Activated CD4-positive, alpha-beta T cell treated with anti-CD3 and anti-CD28 coated beads, Interleukin-10, Interleukin-2, amounts not matched to agents 100 ng/mL and 50 ng/mL, durations not matched to agents 16 hours and 8 hours (primary cell): Measurements from ENCODE around the gene PTPRN2.

ENCODE experiments used
- DNase-seq: peaks from one replicate; pipeline ENCODE4 v3.0.0-alpha.2; 2020

PTPRN2 gene

DNA sequence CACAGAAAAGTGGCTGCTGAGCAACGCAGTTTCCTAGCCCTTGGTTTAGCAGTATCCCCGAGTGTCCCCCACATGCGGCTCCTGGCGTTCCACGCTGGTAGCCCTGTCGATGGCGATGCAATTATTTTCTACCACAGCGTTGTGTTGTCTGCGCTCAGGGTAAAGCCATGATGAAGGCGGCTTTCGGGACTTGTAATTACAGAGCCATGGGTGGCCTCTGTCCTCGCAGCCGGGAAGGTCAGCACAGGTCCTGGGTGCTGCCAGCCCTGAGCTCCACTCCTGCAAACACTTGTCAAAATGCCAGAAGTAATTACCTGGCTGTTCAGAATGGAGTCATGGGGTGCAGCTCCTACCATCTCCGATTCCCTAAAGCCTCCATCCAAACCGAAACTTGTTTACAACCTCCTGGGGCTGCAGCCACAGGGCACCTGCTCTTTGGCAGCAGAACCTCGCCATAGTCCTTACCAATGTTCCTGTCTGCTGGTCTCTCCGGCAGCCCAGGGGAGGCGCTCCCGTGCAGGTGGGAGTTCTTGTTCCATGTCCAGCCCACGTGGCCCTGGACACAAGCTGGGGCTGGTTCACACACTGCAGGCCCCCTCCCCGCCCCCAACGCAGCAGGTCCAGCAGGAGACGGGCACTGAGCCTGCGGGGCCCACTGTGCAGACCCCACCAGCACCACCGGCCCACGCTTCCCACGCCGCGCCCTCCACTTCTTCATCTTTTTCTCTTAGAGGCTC lies 512.6 kb downstream of the PTPRN2 start:
- DNase-seq = no peak

DNA sequence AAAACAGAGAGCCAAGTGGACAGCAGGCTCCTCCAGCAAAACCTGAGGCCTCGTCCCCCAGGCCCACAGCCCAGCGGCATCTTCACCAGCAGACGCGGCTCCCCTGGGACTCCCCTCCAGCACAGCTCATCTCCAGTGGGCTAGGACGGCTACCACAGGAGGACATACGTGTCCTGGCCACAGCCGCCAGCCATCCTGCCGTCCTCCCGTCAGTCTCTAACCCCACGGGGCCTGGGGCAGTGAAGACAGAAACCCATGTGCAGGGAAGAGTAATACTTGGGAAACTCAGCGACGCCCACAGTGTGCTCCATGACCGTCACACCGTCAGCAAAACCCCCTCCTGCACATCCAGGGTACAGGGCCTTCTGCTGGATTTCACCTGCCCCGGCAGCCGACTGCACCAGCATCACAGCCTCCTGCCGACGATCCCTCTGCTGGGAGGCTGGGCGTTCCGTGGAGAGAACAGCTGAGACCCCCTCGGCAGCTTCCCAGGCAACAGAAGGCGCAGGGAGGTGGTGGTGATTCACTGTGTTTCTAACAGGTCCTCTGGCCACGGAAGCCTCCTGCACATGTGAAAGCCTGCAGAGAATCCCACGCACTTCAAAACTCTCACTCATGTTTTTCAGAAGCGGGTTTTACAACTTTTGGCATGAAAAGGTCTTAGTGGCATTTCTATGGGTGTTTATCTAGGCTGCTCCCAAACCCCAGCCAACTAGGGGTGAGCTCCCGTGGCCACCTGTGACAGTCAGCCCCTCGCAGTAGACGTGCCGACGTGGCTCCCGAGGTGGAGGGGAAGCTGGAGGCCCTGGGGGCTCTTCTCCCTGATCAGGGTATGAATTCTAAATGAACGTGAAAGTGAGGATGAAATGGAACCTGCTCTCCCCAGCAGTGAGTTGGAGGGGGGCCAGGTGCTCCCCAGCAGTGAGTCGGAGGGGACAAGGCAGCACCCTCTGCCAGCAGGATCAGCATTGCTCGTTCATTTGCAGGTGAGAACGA lies 513.5 kb downstream of the PTPRN2 start:
- no peak for DNase-seq

DNA sequence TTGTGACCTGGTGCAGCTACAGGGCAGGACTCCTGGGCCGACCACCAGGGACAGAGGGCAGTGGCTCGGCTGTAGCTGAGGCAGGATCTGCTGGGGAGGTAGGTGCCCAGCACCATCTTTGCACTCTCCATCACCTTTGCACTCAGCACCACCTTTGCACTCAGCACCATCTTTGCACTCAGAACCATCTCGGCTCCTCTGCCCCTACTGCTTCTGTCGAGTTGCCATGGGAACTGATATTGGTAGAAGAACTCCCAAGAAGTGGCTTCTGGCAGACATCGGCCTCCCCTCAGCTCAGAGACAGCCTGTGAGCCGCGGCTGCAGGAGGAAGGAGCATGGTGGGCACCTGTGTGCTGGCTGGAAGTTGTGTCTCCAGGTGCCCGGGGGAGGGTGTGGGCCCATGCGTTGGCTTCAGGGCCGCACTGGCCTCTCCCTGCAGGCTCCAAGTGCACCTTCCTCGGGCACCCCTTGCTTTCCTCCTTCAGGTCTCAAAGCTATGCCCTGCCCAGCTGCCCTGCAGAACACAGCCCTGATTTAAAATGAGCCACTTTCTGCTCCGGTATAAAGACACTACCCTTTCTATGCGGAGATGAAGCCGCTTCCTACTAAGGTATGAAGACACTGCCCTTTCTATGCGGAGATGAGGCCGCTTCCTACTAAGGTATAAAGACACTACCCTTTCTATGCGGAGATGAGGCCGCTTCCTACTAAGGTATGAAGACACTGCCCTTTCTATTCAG lies 514.5 kb downstream of the PTPRN2 start:
- DNase-seq = no peak

DNA sequence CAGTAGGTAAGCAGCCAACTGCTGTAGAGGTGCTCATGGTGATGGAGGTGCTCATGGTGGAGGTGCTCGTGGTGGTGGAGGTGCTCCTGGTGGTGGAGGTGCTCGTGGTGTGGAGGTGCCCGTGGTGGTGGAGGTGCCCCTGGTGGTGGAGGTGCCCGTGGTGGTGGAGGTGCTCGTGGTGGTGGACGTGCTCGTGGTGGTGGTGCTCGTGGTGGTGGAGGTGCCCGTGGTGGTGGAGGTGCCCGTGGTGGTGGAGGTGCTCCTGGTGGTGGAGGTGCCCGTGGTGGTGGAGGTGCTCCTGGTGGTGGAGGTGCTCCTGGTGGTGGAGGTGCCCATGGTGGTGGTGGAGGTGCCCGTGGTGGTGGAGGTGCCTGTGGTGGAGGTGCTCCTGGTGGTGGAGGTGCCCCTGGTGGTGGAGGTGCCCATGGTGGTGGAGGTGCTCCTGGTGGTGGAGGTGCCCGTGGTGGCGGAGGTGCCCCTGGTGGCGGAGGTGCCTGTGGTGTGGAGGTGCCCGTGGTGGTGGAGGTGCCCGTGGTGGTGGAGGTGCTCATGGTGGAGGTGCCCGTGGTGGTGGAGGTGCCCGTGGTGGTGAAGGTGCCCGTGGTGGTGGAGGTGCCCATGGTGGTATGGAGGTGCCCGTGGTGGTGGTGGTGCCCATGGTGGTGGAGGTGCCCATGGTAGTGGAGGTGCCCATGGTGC lies 517.3 kb downstream of the PTPRN2 start:
- DNase-seq = no peak

DNA sequence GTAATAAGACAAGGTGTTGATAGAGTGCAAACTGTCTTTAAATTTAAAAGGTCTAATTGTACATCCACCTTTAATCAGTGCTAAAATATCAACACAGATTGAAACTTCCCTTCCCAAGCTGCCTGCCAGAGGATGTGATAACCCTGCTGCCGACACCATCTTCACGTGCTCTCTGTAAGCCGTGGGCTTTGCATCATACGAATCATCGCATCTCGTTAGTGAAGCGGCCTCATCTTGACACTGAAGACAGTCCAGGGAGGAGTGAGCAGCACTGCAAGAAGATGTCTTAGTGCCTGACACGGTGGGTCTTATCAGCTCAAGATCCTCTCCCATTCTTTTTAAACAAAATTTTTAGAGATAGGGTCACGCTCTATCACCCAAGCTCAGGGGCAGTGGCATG lies 518.8 kb downstream of the PTPRN2 start:
- no peak for DNase-seq

DNA sequence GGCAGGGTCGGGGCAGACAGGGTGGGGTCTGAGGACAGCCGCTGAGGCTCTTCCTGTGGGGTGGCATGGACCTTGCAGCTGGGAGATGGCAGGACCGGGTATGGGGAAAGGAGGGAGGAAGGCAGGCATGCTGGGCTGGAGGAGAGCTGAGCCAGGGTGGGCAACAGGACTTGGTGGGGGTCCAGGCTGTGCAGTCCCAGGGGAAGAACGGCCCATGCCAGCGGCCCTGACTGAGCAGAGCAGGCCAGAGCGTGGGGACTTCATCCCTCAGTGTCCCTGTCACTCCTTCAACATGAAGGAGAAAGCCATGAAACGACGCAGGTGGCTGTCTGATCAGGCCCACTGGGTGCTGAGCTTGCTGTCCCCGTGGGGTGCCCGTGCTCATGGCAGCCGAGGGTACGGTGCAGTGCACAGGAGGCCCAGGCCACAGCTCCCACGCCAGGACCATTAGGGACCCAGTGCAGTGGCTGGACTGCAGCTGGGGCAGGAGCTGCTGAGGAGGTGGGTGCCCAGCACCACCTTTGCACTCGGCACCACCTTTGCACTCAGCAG lies 519.6 kb downstream of the PTPRN2 start:
- no peak for DNase-seq

DNA sequence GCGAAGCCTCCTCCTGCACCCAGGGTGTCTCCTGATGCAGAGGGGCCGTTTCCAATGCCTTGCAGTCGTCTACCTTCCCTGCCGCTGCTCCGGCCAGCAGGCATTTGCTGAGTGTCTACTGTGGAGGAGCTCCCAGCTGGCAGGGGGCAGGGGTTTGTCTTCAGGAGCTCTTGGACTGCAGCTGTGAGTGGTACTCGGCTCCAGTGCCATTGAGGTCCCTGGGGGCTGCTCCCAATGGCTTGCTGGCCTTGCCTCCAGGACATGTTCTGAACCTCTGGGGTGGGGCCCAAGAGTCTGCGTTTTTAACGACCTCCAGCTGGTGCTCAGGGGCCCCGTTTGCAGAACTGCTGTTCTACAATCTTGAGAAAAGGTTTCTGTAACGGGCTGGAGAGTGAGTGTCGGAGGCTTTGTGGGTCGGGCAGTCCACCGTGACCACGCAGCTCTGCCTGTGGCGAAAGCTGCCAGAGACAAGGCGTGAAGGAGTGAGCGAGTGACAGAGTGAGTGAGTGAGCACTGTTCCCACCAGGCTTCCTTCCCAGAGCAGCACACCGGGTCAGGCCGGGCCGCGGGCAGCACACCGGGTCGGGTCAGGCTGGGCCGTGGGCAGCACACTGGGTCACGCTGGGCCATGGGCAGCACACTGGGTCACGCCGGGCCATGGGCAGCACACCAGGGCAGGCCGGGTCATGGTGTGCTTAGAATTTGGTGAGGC lies 520.2 kb downstream of the PTPRN2 start:
- no peak for DNase-seq

DNA sequence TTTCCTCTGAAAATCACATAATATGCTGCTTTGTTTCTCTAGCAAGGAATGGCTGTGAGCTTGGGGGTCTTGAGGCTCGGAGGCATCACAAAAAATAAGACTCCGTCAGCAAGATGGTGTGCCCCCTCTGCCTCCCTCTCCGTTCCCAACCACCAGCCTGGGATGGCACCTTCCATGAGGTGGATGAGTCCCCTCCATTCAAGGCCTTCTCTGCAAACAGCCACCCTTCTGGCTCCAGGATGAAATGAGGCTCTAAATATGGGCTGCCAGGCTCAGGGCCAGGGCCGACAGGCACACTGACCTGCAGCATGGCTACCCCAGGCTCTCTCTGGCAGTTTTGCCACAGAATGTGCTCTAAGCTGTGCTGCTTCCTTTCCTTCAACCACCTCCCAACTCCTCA lies 521.5 kb downstream of the PTPRN2 start:
- no peak for DNase-seq

DNA sequence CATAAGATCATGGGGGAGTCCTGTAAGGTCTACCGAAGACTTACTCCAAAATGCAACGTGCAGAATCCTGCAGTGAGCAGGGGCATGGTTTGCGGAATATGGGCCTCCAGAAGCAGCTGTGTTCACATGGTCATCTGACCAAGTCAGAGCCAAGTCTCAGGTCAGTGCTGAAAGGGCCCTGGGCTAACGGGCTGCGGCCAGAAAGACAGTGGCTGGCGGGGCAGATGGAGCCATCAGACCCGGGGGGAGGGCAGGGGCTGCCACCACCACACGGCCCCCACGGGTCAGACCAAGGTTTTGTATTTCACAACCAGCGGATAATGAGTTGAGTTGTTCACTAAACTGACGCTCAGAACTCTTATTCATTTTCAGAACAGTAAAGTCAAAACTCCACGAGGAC lies 522.3 kb downstream of the PTPRN2 start:
- DNase-seq = no peak

DNA sequence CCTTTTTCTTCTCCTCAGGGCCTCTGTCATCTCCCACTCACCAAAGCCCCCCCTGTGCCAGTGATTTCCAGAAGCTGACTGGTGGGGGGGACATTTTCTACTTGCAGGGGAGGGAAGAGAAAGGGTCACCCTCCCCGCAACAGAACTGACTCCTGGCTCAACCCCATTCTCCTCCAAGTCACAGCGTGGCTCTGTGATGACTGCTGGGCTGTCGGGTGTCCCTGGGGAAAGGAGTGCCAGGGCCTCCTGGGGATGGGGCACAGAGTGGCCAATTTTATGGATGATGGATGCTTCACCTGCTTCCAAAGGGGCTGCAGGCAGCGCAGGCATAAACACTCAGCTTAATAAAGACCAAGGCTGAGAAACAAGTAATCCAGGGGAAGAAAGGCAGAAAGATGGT lies 523.0 kb downstream of the PTPRN2 start:
- no peak for DNase-seq

DNA sequence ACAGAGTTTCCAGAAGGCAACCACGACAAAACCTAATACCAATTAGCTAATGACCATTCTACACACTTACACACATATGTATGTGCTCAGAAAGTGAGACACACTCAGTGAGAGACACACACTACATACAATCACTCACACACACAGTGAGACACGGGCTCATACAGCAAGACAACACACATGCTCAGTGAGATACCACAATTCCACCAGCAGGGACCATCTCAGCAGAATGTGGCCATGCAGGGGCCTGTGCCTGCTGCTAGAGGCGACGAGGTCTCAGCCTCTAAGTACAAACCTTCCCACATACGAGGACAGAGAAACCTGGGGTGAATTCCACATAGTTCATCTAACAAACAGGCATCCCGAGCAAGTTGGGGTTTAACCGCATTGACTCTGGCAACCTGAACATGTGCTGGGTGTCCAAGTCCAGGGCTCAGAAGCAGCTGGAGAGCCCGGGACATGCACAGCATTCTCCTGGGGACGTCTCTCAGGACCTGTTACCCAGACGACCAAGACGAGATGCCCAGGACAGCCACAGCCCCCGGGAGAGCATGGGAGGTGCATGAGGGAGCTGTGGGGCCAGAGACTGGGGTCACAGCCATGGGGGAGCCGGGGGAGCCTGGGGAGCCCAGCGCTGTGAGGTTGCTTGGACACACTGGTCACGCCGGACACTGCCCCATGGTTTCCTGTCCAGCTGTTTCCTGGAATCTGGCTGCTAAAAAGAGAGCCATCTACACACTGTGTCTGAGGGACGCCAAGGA lies 523.6 kb downstream of the PTPRN2 start:
- no peak for DNase-seq

DNA sequence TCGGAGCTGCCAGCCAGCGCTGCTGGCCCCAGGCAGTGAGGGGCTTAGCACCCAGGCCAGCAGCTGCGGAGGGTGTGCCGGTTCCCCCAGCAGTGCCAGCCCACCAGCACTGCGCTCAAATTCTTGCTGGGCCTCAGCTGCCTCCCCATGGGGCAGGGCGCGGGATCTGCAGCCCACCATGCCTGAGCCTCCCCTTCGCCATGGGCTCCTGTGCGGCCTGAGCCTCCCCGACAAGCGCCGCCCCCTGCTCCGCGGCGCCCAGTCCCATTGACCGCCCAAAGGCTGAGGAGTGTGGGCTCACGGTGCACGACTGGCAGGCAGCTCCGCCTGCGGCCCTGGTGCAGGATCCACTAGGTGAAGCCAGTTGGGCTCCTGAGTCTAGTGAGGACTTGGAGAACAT lies 525.0 kb downstream of the PTPRN2 start:
- DNase-seq = no peak

DNA sequence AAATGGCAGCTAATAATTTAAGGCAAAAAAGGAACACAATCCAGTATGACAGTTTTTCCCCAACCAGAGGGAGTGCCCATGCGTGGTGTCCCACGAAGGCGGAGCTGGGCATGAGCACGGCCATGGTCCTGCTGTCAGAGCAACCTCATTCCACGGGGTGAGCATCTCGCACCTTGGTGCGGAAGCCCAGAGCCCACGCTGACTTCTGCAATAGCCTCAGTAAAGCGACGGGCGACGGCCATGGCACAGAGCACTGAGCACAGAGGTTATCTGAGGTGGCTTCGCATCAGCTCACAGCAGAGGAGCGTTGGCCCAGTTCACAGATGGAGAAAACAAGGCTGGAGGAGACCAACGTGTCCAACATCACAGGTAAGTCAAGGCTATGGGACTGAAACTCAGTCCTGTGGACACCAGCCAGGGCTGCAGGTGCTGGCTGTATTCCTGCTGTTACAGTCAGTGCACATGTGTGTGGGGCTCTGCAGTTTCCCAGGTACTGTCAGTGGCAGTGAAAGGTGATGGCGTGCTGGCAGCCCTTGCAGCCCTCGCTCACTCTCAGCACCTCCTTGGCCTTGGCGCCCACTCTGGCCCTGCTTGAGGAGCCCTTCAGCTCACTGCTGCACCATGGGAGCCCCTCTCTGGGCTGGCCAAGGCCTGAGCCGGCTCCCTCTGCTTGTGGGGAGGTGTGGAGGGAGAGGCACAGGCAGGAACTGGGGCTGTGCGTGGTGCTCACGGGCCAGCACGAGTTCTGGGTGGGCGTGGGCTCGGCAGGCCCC lies 525.6 kb downstream of the PTPRN2 start:
- DNase-seq = no peak

DNA sequence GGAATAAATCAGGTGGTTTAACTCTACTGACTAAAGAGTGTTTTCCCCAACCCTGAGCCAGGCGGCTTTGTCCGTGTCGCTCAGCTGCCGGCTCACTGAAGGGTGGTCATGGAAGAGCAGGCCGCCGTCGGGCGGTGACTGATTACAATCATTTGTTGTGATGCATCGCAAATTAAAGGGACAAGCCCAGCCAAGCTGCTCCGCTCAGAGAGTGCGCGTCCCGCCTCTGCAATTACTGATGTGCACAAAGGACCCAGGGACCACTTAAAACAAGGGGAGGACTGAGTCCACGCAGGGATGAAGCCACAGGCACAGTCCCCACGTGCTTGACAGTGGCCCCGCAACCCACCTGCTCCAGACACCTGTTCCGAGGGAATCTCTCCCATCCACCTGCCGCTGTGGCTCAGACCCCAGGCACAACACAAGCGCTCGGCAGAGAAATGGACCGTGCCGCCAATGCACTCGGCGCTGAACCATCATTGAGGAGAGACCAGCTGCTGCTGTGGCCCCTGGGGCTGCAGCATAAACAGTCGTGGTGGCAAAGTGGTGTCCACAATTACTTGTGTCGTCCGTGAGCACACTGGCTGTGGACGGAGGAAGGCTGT lies 526.5 kb downstream of the PTPRN2 start:
- no peak for DNase-seq

DNA sequence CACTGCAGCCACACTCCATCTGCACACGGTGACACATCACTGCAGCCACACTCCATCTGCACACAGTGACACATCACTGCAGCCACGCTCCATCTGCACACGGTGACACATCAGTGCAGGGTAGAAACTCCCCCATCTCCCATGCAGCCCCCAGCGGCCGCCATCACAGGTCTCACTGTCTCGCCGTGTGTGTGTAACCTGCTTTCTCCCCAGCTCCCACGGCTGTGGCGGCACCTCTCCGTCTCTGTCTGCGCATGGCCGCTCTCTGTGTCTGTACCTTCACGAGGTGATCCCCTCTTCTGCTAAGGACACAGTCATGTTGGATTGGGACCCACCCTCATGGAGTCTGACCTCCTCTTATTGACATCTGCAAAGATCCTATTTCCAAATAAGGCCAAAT lies 527.4 kb downstream of the PTPRN2 start:
- DNase-seq = no peak

DNA sequence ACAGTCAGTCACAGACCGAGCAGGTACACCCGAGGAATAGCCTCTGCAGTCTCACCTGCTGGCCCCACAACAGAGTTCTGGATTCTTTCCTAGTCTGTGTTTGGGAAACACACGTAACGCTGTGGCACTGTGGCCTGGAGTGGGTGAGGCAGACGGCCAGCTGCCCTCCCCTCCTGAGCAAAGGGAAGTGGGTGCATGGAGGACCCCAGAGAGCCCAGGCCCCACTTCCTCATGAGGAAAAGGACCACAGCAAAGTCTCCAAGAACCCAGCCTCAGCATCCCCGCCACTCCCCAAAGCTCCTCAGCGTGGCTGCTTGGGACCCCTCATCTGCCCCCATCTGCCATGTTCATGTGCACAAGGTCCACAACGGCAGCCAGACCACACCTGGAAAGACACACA lies 530.2 kb downstream of the PTPRN2 start:
- no peak for DNase-seq

DNA sequence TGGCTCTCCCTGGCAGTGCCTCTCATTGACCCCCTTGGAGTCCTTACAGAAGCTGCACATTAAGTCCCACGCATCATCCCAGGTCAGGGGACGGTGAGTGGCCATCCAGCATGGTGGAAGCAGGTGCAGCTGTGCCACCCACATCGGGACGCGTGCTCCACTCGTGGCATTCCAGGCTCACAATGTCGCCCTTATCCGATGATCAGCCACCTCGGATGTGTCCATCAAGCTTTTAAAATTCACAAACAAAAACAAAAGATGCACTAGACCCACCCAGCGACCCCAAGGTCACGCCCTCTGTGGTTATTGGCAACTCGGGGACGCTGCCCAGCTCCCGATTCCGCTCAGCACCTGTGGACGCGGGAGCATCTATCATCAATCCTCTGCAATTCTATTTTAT lies 530.9 kb downstream of the PTPRN2 start:
- no peak for DNase-seq

DNA sequence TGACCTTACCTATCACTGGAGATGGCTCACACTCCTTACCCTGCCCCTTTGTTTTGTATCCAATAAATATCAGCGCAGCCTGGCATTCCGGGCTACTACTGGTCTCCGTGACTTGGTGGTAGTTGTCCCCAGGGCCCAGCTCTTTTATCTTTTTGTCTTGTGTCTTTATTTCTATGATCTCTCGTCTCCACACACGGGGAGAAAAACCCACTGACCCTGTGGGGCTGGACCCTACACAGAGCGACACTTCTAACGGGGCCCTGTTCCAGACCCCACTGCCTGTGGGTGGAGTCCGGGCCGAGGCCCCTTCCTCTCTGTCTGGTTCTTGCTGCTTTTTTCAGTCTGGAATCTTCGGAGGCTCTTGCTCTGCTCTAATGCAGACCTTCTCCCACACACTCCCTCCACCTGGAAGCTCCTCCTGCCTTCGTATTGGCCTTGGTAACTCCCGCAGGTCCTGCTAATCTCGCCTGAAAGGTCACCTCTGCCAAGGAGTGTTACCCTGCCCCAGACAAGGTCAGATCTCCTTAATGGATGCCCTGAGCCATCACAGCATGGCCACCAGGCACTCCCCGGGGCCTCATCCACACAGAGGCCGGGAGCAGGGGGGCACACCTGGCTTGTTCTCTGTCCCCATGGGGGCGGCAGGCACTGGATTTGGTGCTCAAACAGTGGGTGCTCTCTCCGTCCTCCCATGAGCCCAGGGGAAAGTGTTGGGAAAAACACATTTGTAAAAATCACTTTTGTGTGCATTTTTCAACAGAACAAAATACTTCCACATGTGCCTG lies 531.7 kb downstream of the PTPRN2 start:
- DNase-seq = no peak

DNA sequence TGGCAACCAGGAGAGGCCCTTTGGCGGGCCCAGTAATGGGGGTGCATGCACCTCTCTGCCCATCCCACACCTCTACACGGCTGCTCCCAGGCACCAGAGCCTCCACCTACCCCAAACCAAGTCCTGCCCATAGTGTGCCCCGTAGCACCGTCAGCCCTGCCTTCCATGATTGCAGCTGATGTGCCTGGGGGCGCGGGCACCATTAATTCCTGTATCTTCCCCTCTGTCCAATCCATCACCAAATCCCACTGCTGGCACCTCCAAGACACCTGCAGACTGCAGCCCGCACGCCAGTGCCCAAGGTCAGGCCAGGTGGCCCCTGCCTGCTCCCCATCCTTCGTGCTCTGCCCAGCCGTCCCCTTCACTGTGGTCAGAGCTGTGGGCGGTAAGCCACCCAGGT lies 533.0 kb downstream of the PTPRN2 start:
- DNase-seq = no peak
